GM18499 (cell line): ENCODE data around the gene LRFN2.

Source experiments
- ATAC-seq: cut with Tn5 transposase; IDR thresholded peaks from one replicate; pipeline ENCODE4 v1.9.1; 2021; ENCODE audit warnings: moderate number of reproducible peaks; ENCODE audit not compliant: insufficient read depth, unreplicated experiment

The LRFN2 gene

DNA sequence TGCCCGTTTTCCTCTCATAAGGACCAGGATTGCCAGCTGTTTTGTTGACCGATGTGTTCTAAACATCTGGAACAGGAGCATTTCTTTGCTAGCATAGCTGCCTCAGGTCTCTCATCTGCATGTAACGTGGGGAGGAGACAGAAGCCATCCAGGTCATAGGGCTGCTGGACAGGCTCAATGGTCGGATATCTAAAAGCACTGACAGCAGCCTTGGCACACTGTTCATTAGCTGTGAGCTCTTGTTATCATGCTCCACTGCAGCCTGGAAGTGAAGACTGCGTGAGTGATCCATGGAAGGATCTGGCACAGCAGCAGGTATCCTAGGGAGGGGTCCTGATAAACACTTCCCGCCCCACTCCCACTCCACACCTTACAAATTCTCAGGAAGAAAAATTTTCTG is 175.3 kb downstream of the LRFN2 start:
- ATAC-seq = no peak

DNA sequence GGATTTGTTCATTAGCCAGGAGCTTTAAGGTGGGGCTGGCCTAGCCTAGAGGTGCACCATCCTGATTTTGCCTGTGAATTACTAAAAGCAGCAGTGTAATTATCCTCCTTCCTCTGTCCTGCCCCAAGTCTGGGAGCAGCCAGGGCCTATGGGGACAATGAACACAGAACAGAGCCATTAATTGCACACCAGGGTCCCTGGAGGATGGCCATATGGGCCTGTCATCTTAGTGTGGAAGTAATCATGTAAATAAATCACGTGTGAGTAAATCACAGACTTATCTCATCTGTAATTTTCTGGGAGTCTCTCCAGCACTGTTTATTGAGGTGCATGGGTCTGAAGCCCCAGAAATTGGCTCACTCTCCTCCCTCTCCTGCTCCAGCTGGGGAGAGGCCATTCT is 176.3 kb downstream of the LRFN2 start:
- no peak for ATAC-seq

DNA sequence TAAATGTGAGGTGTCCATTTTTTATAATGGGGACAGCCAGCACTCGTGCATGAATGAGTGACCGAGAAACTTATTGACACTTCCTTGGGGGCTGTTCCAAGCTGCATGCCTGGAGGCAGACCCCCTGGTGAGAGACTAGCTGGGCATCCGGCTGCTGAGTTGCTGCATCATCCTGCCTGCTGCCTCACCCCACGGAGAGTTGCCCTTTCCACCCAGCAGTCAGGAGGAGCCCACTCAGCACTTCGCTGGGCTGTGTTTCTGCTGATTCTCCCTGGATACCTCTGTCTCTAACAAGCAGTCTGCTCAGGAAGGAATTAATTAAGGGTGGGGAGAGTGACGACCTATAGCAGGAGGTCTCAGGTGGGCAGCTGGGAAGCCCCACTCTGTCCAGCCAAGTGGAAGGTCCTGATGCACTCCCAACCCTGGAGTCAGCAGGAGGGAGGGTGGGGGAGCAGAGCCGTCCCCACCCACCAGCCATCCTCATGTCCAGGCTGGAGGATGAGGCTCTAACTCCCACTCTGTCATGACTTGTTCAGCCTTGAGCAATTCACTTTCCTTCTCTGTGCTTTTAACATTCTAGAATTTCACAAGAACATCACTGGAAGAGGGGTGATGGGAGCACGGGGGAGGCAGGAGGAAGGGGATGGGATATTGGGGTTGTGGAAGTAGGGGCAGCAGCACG is 177.3 kb downstream of the LRFN2 start:
- no peak for ATAC-seq

- no peak for ATAC-seq
Observed at GRCh38 chr6:40408786-40409542, 178.2 kb downstream of the LRFN2 start.

- ATAC-seq = no peak
Observed at GRCh38 chr6:40407239-40407638, 179.9 kb downstream of the LRFN2 start.

GRCh38 chr6:40406175-40406574 is 181.0 kb downstream of the LRFN2 start:
- ATAC-seq = no peak

DNA sequence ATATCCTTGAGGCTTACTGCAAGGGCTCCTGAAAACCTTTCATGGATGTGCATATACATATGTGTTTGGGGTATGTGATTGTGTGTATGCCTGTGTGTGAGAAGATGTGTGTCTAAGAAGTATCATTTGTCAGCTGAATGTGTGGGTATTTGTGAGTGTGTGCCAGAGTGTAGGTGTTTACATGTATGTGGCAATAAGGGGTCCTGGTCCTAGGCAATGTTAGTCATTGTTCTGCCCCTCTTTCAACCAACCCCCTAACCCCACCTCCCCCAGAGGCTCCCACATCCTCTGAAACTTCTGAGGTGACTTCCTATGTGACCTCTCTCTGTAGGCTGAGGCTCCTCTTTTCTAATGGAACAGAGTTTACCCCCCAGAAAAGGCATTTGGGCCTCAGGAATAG is 186.4 kb downstream of the LRFN2 start:
- no peak for ATAC-seq

DNA sequence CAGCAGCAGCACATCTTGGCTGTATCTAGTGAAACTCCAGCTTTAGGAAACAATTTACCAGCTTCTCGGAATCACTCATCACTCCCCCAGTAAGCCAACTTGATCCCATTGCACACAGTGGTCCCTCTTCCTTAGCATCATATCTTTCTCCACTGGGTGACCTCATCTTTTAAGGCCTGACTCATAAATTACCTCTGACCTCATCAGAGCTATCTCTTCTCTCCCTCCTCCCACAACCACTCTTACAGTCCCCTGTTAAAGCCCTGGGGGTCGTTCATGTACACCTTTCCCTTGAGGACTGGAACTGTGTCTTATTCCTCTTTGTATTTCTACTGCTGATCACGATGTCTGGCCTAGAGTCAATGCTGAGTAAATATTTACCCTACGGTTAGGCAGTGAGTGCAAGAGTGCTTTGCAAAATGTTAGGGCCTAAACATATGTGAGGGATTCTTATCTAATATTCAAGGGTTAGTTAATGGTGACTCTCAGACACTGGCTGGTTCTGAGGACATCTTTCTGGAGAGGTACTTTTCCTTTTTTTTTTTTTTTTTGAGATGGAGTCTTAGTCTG is 187.2 kb downstream of the LRFN2 start:
- no peak for ATAC-seq

DNA sequence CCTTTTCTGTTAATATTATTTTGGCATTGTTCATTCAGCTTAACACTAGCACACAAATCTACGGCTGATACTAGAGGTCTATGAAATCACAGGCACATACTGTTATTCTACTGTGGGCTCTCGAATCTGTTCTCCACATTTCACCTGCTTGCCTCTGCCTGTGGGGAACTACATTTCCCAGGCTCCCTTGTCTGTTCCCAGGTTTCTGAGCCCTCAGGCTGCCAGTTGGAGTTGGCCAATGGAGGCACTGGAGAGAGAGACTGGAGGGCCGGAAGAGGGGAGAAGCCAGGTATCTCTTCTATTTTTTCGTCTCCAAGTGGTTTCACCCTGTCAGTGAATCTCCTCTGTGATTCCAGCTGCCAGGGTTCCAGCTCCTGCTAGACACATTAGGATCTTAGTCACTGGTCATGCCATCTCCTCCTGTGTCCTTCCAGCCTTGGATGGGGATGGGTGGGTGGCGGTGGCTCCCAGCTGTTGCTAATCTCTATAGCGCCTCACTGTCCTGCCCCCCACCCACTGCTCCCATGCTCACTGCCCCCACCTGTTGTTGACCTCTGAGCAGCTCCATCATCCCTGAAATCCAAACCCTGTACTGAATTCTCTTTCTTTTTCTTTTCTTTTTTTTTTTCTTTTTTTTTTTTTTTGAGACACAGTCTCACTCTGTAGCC is 188.2 kb downstream of the LRFN2 start:
- ATAC-seq = no peak

GRCh38 chr6:40398034-40398691 is 189.0 kb downstream of the LRFN2 start:
- no peak for ATAC-seq

DNA sequence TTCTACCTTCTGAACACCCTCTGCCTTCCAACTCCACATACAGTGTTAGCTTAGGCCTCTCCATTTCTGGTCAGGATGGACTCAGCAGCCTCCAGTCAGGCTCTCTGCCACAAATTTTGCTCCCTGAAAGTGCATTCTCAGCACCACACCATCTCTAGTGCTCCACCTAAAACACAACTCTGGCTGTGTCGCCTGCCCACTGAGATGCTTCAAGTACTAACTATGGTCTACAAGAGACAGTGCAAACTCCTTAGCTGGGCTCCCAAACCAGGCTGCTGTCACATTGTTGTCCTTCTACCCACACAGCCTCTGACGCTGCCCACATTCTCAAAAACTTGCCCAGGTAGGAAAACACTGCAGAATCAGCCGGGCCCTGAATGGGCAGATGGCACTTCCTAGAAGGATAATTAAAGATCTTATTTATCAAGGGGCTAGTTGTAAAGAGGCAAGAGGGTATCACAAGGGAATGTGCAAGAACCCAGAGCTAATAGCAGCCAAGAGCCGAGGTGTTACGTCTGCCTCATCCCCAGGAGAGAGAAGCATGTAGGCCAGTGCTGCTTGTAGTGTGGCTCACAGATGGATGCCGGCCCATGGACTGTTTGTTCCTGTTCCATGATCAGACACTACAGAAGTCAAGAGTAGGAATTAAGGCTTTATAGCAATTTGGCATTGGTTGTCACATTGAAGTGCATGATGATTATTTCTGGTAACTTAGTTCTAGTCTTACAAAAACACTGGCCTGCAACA is 189.7 kb downstream of the LRFN2 start:
- no peak for ATAC-seq

DNA sequence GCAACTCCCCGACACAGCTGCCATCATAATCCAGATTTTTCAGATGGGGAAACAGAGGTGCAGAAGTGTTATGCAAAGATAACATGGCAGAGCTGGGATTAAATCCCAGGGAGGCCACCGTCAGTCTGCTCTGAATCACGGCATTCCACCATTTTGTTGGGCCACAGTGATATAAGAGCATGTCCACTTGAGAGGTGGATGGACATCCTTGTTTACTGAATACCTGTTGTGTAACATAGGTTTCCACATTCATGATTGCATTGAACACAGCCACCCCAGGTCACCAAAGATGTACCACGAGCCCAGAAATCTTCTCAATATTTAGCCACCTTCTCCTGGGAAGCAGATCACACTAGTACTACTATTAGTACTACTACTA is 191.5 kb downstream of the LRFN2 start:
- no peak for ATAC-seq

DNA sequence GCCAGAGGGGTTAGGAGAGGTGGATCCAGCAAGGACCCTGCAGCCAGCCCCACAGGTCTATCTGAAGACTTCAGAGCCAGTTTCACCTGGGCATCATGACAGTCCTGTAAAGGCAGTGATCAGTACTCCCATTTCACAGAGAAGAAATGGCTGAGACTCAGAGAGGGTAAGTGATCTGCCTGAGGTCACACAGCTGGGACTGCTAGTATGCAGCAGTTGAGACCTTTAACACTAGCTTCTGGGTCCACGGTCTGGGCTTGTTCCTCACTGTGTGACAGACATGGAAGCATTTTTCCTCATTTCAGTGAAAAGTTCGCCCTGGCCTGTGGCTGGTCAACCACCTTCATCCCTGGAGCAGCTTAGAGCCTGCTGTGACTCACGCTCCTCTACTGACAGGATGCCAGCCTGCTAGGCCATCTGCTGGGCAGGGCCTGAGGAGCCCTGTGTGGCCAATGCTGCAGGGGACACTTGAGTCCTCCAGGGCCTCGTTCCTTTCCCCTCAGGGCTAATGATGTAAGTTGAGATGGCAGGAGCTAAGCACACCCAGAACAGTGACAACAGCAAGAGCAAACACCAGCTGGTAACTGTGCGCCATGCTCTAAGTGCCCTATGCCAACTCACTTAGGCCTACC is 192.0 kb downstream of the LRFN2 start:
- ATAC-seq = no peak

GRCh38 chr6:40394381-40394780 is 192.8 kb downstream of the LRFN2 start:
- no peak for ATAC-seq

- no peak for ATAC-seq
Observed at GRCh38 chr6:40393641-40394040, 193.5 kb downstream of the LRFN2 start.

DNA sequence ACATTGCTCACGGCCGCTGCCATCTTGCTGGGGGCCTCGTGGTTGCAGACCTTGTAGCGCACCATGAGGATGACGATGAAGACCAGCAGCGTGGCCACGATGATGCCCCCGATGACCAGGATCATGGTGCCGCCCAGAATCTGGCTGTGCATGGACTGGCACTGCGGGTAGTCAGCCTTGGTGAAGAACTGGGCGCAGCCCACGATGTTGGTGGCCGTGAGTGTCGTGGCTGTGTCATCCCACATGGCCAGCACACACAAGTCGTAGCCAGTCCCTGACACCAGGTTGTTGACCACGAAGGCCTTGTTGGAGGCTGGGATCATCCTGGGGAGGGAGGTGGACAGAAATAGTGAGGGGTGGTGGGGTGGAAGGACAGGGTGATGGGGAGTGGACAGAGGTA is 194.6 kb downstream of the LRFN2 start:
- no peak for ATAC-seq

DNA sequence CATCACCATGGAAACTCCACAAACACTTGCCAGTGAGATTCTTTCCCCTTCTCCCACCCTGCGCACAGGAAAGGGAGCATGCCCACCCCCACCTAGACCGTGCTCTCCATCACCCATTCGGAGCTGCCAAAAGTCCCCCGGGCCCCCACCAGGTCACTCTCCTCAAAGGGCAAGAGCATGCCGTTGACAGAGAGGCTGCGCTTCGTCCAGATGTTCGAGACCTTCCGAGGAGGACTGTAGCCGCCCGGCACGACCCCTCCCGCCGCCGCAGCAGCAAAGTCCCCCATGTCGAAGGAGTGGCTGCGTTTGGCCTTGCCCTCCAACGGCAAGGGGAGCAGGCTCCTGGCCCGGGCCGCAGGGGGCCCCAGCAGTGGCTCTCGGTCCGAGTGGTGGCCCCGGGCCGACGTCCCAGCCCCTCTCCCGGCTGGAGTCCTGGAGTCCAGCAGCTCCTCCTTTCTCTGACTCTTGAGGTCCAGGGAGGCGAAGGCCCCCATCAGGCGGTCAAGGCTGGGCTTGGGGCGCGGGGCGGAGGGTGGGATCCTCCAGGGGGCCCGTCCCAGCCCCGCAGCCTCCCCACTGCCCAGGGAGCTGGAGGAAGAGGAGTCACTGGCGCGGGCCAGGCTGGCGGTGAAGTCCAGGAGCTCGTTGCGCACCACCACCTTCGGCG is 195.2 kb downstream of the LRFN2 start:
- ATAC-seq = no peak

DNA sequence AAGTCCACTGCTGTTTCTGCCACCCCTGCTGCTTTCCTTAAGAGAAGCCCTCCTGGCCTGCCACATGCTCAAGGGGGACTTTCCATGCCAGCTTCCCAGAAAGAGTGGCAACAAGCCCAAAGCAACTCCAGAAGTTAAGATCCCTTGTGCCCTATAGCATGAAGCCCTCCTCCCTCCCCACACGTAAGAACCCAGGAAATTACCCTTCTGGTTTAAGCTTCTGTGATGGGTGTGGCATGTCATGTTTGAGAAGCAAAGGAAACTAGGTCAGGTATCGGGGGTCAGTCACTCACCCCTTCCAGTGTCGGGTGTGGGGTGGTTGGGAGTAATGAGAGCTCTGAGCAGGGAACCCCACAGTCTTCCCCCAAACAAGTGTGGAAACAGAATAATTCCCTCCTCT is 196.1 kb downstream of the LRFN2 start:
- no peak for ATAC-seq

DNA sequence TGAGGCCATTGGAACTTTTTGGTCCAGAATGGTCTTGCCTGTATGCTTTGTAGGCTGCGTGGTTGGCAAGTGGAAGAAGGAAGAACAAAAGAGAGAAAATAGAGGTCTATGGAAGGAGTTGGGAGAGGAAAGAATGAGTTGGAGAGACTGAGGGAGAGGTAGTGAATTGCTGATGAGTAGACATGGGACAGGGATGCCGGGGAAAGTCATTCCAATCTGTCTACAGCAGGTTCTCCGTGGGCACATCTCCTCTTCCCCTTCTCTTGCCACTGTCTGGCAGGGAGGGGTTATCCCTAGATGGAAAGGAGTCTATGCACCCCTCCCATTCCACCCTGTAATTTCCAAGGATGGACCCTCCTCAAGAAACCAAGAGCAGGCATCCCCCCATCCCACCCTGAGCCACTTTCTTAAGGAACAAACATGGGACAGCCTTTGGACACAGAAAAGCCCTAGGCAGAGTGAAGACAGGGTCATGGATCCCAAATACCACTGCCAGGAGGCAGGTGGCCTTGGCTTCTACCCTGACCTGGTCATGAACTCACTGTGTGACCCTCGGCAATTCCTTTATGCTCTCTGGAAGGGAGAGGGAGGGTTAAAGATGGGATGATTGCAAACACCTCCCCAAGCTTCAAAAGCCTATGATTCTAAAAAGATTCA is 196.9 kb downstream of the LRFN2 start:
- no peak for ATAC-seq
